K562 treated with DMSO at 1 percent for 24 hours (cell line): Measurements from ENCODE around the gene MSH2. TPM values are rescaled to one million over a fixed set of nuclear protein-coding genes. Genes with fewer than 3 reads are reported as not detected.

Experiments used
- total RNA-seq: library from RNA; unstranded; fragments of 300-600 nt; gene quantifications from 2 replicates; pipeline ENCODE4 v1.2.3, GENCODE V29; 2022; ENCODE audit warnings: low read depth; ENCODE audit not compliant: insufficient read depth

The MSH2 gene
- 39.2 and 45.9 TPM in 2 replicates for total RNA-seq

DNA sequence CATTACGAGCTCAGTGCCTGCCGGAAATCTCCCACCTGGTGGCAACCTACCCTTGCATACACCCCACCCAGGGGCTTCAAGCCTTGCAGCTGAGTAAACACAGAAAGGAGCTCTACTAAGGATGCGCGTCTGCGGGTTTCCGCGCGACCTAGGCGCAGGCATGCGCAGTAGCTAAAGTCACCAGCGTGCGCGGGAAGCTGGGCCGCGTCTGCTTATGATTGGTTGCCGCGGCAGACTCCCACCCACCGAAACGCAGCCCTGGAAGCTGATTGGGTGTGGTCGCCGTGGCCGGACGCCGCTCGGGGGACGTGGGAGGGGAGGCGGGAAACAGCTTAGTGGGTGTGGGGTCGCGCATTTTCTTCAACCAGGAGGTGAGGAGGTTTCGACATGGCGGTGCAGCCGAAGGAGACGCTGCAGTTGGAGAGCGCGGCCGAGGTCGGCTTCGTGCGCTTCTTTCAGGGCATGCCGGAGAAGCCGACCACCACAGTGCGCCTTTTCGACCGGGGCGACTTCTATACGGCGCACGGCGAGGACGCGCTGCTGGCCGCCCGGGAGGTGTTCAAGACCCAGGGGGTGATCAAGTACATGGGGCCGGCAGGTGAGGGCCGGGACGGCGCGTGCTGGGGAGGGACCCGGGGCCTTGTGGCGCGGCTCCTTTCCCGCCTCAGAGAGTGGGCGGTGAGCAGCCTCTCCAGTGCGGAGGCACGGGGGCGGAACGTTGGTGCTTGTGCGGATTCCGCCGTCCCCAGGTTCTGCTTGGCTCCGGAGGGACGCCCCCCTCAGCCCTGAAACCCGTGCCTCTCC lies at the start of gene MSH2:
MSH2 (plus strand) TSS at position 352 of the 804 bp plus-strand sequence; CDS start at position 388, 36 bp downstream.

Other genes with a start within 250 kb of the MSH2 start
- not detected in 2 replicates for gene STPG4, start 247.8 kb upstream of the MSH2 start, total RNA-seq
- 309 and 358 TPM in 2 replicates for gene CALM2, start 226.6 kb upstream of the MSH2 start, total RNA-seq
- 29.1 and 30.6 TPM in 2 replicates for gene EPCAM, start 33.8 kb upstream of the MSH2 start, total RNA-seq
- gene KCNK12, start 167.8 kb downstream of the MSH2 start, total RNA-seq = 0.12 TPM in 1 of 2 replicates, not detected in the other